Tibial nerve (tissue), 4 donors: ENCODE data around the gene C22orf39. TPM values are rescaled to one million over a fixed set of nuclear protein-coding genes. Genes with fewer than 3 reads are reported as not detected.

ENCODE experiments used
- DNase-seq, 2 donors: peaks; one replicate each; pipeline ENCODE4 v3.0.0-alpha.2; 2019; ENCODE audit warnings: low spot score in 2 of 2
- H3K27ac ChIP-seq, 4 donors: fragments of 200-600 bp; sonication (generic) in 3 of 4; one replicate each; pipeline ENCODE4 v1.5.1; 2017 to 2019; ENCODE audit warnings: mild to moderate bottlenecking in 1 of 4
- H3K27me3 ChIP-seq, 2 donors: fragments of 200-600 bp; sonication (generic) in 1 of 2; one replicate each; pipeline versions ENCODE4 v1.5.1 to v1.6.0; 2017 to 2019
- H3K36me3 ChIP-seq, 3 donors: fragments of 200-600 bp; sonication (generic); one replicate each; pipeline ENCODE4 v1.5.1; 2018 to 2019
- H3K4me1 ChIP-seq, 4 donors: fragments of 200-600 bp; sonication (generic) in 3 of 4; one replicate each; pipeline ENCODE4 v1.5.1; 2017 to 2019
- H3K4me3 ChIP-seq, 4 donors: fragments of 200-600 bp; sonication (generic) in 3 of 4; one replicate each; pipeline ENCODE4 v1.5.1; 2017 to 2019; ENCODE audit warnings: mild to moderate bottlenecking in 1 of 4, moderate library complexity in 1 of 4
- H3K9me3 ChIP-seq, 4 donors: fragments of 200-600 bp; sonication (generic) in 3 of 4; one replicate each; pipeline ENCODE4 v1.5.1; 2017 to 2019
- EP300 ChIP-seq, 2 donors: sonication (generic); formaldehyde crosslinking; IDR thresholded peaks; one replicate each; pipeline ENCODE4 v1.6.1; 2017; ENCODE audit warnings: antibody characterized with exemption in 2 of 2, mild to moderate bottlenecking in 1 of 2
- POLR2A ChIP-seq, 2 donors: fragments of 450-650 bp; IDR thresholded peaks; one replicate each; pipeline ENCODE4 v1.6.1; 2017; ENCODE audit warnings: antibody characterized with exemption in 2 of 2, mild to moderate bottlenecking in 2 of 2, moderate library complexity in 2 of 2
- WGBS, 2 donors: methylation state at CpG; one replicate each; pipeline ENCODE4 v1.1.5; 2018; 5-methylcytosine and 5-hydroxymethylcytosine counted together
- total RNA-seq, 4 donors: library from RNA; depleted of rRNA; stranded (reverse); fragments of >200 nt; gene quantifications; one replicate each; pipeline ENCODE4 v1.1.0, GENCODE V29; 2016
- TF ChIP-seq, protein P1 (sequence below), 5 experiments: fragments of 200-600 bp in 3 of 5; fragments of 450-650 bp in 2 of 5; sonication (generic) in 3 of 5; IDR thresholded peaks; one replicate each; pipeline ENCODE4 v1.5.1; 2016 to 2019; ENCODE audit warnings: antibody characterized with exemption in 5 of 5, mild to moderate bottlenecking in 3 of 5, moderate library complexity in 2 of 5

Gene C22orf39
- total RNA-seq, 4 donors from 2014 or later = 58.5 to 101 (median 75.1) TPM

- Histone ChIP-seq H3K27me3 (no peaks in the 10 kb centered on the region), H3K4me3 (no peak overlapping the region), H3K9me3 (no peaks in the 10 kb centered on the region), H3K36me3 (peaks cover 0 to 65% (median 20%) of the 10 kb centered on the region in 3 donors), H3K27ac (no peak overlapping the region), H3K4me1 (peaks cover 0 to 6% (median 0%) of the 10 kb centered on the region in 4 donors)
- WGBS, 2 donors = 71 to 80% methylated on average over 16 of the region's 16 CpGs
- TF ChIP-seq EP300 (IDR thresholded peaks at IDR 0.05) = no peak
- TF ChIP-seq, protein P1, sequence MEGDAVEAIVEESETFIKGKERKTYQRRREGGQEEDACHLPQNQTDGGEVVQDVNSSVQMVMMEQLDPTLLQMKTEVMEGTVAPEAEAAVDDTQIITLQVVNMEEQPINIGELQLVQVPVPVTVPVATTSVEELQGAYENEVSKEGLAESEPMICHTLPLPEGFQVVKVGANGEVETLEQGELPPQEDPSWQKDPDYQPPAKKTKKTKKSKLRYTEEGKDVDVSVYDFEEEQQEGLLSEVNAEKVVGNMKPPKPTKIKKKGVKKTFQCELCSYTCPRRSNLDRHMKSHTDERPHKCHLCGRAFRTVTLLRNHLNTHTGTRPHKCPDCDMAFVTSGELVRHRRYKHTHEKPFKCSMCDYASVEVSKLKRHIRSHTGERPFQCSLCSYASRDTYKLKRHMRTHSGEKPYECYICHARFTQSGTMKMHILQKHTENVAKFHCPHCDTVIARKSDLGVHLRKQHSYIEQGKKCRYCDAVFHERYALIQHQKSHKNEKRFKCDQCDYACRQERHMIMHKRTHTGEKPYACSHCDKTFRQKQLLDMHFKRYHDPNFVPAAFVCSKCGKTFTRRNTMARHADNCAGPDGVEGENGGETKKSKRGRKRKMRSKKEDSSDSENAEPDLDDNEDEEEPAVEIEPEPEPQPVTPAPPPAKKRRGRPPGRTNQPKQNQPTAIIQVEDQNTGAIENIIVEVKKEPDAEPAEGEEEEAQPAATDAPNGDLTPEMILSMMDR (IDR thresholded peaks at IDR 0.05) = no peak
- TF ChIP-seq POLR2A (IDR thresholded peaks at IDR 0.05) = no peak
- DNase-seq = no peak
Observed at GRCh38 chr22:19407649-19408606, 39.6 kb downstream of the C22orf39 start.

DNA sequence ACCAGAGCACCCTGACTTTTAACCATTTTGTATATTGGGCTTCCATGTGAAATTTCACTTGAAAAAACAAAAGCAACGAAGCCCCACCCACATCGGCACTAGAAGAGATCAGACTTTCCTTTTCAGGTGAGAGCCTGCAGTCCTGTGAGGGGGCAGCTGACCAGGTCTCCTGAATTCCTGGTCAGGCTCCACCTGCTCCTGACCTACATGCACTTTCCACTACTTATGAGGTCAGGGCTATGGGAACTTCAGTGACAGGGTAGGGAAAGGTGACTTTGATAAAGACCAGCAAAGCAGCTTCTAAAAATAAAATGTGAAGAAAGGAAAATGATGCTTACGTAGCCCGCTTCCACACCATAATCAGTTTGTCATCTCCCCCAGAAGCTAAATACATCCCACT, 40.7 kb downstream of the C22orf39 start:
- Histone ChIP-seq H3K9me3 (no peaks in the 10 kb centered on the region), H3K4me1 (peaks cover 0 to 1% (median 0%) of the 10 kb centered on the region in 4 donors), H3K4me3 (no peak overlapping the region), H3K27ac (no peak overlapping the region), H3K27me3 (no peaks in the 10 kb centered on the region), H3K36me3 (peaks cover 0 to 66% (median 20%) of the 10 kb centered on the region in 3 donors)
- no peak for DNase-seq
- no peak for TF ChIP-seq EP300 (IDR thresholded peaks at IDR 0.05)
- TF ChIP-seq, protein P1 (IDR thresholded peaks at IDR 0.05) = no peak
- no peak for TF ChIP-seq POLR2A (IDR thresholded peaks at IDR 0.05)
- 91 to 93% methylated on average over 4 of the region's 4 CpGs for WGBS, 2 donors

DNA sequence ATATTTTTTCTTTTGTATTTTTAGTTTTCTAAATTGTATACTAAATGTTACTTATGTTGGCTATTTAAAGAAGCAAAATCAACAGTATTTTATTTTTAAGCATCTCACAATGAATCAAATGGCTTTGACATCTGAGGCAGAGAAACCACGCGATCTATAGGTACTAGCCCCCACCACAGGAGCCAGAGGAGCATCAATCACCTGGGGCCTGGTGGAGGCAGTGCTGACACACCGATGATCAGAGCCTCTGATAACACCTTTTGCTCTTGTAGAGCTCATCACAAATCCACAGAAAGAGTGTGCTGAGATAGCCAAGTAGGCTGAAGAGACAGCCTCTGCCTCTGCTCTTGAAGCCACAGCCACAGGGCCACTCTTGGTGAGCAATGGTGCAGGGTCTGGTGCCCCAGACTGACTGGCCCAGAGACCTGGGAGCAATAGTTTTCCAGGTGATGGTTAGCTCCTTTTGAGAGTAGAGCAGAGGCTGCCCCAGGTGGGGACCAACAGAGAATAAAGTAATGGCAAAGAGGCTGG, 41.2 kb downstream of the C22orf39 start:
- Histone ChIP-seq H3K27me3 (no peaks in the 10 kb centered on the region), H3K4me1 (no peaks in the 10 kb centered on the region), H3K9me3 (no peaks in the 10 kb centered on the region), H3K36me3 (peaks cover 0 to 71% (median 20%) of the 10 kb centered on the region in 3 donors), H3K27ac (no peak overlapping the region), H3K4me3 (no peak overlapping the region)
- 90 to 94% methylated on average over 3 of the region's 3 CpGs for WGBS, 2 donors
- no peak for DNase-seq
- TF ChIP-seq EP300 (IDR thresholded peaks at IDR 0.05) (no peak), POLR2A (IDR thresholded peaks at IDR 0.05) (no peak)
- TF ChIP-seq, protein P1 (IDR thresholded peaks at IDR 0.05) = no peak

DNA sequence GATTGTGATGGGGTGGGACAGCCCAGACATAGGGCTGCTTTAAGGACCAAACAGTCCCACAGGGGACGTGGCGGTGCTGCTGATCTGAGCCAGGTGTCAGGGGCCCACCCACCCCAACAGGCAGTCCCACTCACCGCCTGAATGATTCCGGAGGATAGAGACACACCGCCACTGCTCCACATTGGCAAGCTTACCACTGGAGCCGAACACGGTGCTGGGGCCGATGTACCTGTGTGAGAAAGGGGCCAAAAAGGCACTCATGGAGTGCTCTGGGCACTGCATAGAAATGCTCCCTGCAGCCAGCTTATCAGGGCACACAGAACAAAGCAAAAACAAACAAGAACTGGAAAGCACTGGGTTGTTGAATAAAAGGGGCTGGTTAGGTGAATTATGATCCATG, 41.9 kb downstream of the C22orf39 start:
- H3K27me3 ChIP-seq = no peaks in the 10 kb centered on the region
- peaks cover 0 to 77% (median 20%) of the 10 kb centered on the region in 3 donors for H3K36me3 ChIP-seq
- no peaks in the 10 kb centered on the region for H3K9me3 ChIP-seq
- DNase-seq = no peak
- WGBS, 2 donors = 97 to 100% methylated on average over 8 of the region's 8 CpGs
- TF ChIP-seq, protein P1 (IDR thresholded peaks at IDR 0.05) = no peak
- TF ChIP-seq EP300 (IDR thresholded peaks at IDR 0.05) = no peak
- no peak overlapping the region for H3K27ac ChIP-seq
- H3K4me1 ChIP-seq = no peaks in the 10 kb centered on the region
- no peak overlapping the region for H3K4me3 ChIP-seq

DNA sequence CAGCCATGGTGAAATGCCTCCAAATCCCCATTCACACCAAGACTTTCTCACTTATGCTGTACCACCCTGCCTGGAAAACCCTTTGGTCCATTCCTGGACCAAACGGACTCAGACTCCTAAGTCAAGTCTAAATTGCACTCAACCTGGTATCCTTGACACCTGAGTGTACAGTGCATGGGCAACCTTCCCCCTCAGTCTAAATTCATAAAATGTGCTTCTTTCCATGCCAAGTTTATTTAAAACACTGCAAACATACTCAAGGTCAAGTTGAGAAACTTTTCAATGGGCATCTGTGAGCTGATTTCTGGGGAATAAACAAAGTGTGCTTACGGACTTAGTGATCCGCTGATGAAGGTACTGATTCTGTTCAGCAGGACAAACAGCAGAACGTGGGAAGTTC, 42.4 kb downstream of the C22orf39 start:
- peaks cover 0 to 78% (median 16%) of the 10 kb centered on the region in 3 donors for H3K36me3 ChIP-seq
- TF ChIP-seq EP300 (IDR thresholded peaks at IDR 0.05) (no peak), POLR2A (IDR thresholded peaks at IDR 0.05) (no peak)
- TF ChIP-seq, protein P1 (IDR thresholded peaks at IDR 0.05) = no peak
- H3K27ac ChIP-seq = no peak overlapping the region
- H3K9me3 ChIP-seq = no peaks in the 10 kb centered on the region
- H3K4me3 ChIP-seq = no peak overlapping the region
- H3K4me1 ChIP-seq = no peaks in the 10 kb centered on the region
- DNase-seq = no peak
- H3K27me3 ChIP-seq = no peaks in the 10 kb centered on the region
- WGBS, 2 donors = 91 to 93% methylated on average over 4 of the region's 4 CpGs
